ENCODE results near the gene ZSCAN29. TPM values are rescaled to one million over a fixed set of nuclear protein-coding genes. Genes with fewer than 3 reads are reported as not detected.
A peak's percentile ranks its signal among the peaks of the same experiment; 100 is the strongest.

Gene ZSCAN29
- total and polyA plus RNA-seq, 10 of the 15 experiments (the other 5 are each of a cell fraction or from before 2014, with no cell fraction given), result 1.7 to 26.0 (median 14.6) TPM

DNA sequence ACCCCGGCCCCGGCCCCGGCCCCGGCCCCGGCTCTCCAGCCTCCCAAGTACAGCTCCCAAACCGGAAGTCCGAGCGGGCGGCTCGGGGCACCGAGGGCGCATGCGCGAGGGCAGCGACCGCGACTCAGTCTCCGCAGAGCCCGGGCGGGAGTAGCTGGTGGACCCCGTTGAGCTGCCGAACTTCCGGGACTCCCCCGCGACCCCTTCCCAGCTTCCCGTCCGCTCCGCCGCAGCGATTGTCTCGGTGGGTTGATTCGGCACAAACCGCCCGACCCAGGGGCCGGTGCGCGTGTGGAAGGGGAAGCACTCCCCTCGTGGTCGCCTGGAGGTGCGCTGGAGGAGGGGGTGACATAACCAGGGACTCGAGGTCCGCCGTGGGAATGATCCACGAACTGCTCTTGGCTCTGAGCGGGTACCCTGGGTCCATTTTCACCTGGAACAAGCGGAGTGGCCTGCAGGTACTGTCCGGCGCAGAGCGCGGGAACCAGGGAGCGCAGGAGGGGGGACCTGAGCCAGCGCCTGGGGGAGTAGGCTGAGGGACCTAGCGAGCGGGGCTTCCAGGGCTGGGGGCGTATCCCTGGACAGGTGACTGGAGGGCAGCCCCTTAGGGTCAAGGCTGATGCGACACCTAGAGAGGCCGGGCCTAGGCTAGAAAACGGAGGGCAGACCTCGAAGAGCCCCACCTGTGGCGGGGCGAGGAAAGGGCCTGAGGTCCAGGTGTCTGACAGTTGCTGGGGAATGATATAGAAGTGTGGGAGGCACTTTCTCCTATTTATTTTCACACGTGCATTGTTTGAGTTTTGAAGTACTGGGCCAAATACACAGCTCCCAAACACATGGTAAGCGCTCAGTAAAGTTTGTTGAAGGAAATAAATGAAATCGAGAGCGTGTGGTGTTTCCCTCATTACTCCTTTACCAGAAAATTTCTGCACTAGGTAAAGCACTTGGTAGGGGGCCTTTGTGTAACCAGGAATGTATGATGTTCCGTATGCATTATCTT, at the start of gene ZSCAN29, which contains the start of gene TUBGCP4 (continued):
- TF ChIP-seq POLR2AphosphoS5 (IDR thresholded peaks at IDR 0.05; ENCODE audit: low read length) (peak; percentile 64; the same call in 1 of the 2 replicates), CHD2 (IDR thresholded peaks at IDR 0.05; ENCODE audit: borderline replicate concordance, low read depth, low read length) (0 out of 2 replicates have a peak, but pooled peaks have one; percentile 15), NRF1 (conservative IDR thresholded peaks at IDR 0.05; ENCODE audit: low read depth, low read length) (peak; percentile 58), TCF12 (IDR thresholded peaks at IDR 0.05; ENCODE audit: low read depth, low read length) (no peak), MLLT1 (IDR thresholded peaks at IDR 0.05) (0 out of 2 replicates have a peak, but pooled peaks have one; percentile 62), MEF2B (IDR thresholded peaks at IDR 0.05; ENCODE audit: partially characterized antibody, poor library complexity, severe bottlenecking) (peak; percentile 9), GATAD2B (conservative IDR thresholded peaks at IDR 0.05; ENCODE audit: low read depth) (peak; percentile 75; the same call in 1 of the 2 replicates), LARP7 (IDR thresholded peaks at IDR 0.05) (no peak; the same call in 1 of the 2 replicates), IKZF2 (IDR thresholded peaks at IDR 0.05) (peak; percentile 16 to 45; a peak in 1 of 4 replicates), CBFB (IDR thresholded peaks at IDR 0.05; ENCODE audit: low read depth) (no peak), TAF1 (IDR thresholded peaks at IDR 0.05; ENCODE audit: borderline replicate concordance, low read depth, low read length) (peak; percentile 56; the same call in 1 of the 2 replicates), KAT2A (conservative IDR thresholded peaks at IDR 0.05; ENCODE audit: control insufficient read depth, low read depth, low read length) (no peak), IKZF1 (conservative IDR thresholded peaks at IDR 0.05) (peak; percentile 74; the same call in 1 of the 2 replicates), MTA2 (IDR thresholded peaks at IDR 0.05; ENCODE audit: low read depth) (peak; percentile 33; the same call in 1 of the 2 replicates), POLR2AphosphoS2 (IDR thresholded peaks at IDR 0.05; ENCODE audit: low read depth, low read length) (peak; percentile 70; the same call in 1 of the 2 replicates), STAT3 (IDR thresholded peaks at IDR 0.05; ENCODE audit: low read depth, low read length) (no peak), DPF2 (IDR thresholded peaks at IDR 0.05) (0 out of 2 replicates have a peak, but pooled peaks have one; percentile 41), POLR2A (IDR thresholded peaks at IDR 0.05; ENCODE audit: low read depth, low read length) (peak; percentile 92), GABPA (IDR thresholded peaks at IDR 0.05; ENCODE audit: low read depth) (peak; percentile 75; the same call in 1 of the 2 replicates)
- TF ChIP-seq, protein P1, sequence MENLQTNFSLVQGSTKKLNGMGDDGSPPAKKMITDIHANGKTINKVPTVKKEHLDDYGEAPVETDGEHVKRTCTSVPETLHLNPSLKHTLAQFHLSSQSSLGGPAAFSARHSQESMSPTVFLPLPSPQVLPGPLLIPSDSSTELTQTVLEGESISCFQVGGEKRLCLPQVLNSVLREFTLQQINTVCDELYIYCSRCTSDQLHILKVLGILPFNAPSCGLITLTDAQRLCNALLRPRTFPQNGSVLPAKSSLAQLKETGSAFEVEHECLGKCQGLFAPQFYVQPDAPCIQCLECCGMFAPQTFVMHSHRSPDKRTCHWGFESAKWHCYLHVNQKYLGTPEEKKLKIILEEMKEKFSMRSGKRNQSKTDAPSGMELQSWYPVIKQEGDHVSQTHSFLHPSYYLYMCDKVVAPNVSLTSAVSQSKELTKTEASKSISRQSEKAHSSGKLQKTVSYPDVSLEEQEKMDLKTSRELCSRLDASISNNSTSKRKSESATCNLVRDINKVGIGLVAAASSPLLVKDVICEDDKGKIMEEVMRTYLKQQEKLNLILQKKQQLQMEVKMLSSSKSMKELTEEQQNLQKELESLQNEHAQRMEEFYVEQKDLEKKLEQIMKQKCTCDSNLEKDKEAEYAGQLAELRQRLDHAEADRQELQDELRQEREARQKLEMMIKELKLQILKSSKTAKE (IDR thresholded peaks at IDR 0.05; ENCODE audit: low read depth, poor library complexity, severe bottlenecking), result no peak
- TF ChIP-seq, protein P2, sequence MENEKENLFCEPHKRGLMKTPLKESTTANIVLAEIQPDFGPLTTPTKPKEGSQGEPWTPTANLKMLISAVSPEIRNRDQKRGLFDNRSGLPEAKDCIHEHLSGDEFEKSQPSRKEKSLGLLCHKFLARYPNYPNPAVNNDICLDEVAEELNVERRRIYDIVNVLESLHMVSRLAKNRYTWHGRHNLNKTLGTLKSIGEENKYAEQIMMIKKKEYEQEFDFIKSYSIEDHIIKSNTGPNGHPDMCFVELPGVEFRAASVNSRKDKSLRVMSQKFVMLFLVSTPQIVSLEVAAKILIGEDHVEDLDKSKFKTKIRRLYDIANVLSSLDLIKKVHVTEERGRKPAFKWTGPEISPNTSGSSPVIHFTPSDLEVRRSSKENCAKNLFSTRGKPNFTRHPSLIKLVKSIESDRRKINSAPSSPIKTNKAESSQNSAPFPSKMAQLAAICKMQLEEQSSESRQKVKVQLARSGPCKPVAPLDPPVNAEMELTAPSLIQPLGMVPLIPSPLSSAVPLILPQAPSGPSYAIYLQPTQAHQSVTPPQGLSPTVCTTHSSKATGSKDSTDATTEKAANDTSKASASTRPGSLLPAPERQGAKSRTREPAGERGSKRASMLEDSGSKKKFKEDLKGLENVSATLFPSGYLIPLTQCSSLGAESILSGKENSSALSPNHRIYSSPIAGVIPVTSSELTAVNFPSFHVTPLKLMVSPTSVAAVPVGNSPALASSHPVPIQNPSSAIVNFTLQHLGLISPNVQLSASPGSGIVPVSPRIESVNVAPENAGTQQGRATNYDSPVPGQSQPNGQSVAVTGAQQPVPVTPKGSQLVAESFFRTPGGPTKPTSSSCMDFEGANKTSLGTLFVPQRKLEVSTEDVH (IDR thresholded peaks at IDR 0.05; ENCODE audit: low read depth, partially characterized antibody), result peak; percentile 72
